ENCODE measurements around the gene SLC30A7. TPM values are rescaled to one million over a fixed set of nuclear protein-coding genes. Genes with fewer than 3 reads are reported as not detected.
"Not testable (repeated sequence)": the region's sequence is repeated elsewhere in the genome, so short reads cannot be mapped to it uniquely, and the experiment has no call there.

The SLC30A7 gene
- total RNA-seq, 2 donors from 2014 or later = 26.8 to 54.7 TPM

DNA sequence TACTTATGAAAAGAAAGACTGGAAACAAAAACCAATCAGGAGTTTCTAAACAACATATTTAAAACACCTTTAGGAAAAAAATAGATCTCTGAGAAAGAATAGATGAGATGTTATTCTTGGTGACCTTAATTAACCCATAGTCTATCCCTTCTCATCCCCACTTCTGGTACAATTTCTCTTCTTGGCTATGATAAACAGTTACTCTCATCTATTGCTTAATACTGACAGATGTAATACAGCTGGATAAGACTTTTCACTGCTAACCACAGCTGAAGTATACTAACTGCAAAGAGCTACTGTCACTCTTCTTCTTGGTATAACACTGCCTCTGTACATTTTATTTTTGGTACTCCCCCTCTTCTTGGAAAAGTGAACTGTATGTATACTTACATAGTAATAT, 16.5 kb upstream of the SLC30A7 start:
- H3K36me3 ChIP-seq = no peaks in the 10 kb centered on the region
- H3K9me3 ChIP-seq = no peaks in the 10 kb centered on the region
- ATAC-seq (ENCODE audit: insufficient number of reproducible peaks, low FRiP score, low read depth) (no peak), DNase-seq (ENCODE audit: low spot score) (no peak)
- H3K4me3 ChIP-seq = no peak overlapping the region
- TF ChIP-seq, protein P1, sequence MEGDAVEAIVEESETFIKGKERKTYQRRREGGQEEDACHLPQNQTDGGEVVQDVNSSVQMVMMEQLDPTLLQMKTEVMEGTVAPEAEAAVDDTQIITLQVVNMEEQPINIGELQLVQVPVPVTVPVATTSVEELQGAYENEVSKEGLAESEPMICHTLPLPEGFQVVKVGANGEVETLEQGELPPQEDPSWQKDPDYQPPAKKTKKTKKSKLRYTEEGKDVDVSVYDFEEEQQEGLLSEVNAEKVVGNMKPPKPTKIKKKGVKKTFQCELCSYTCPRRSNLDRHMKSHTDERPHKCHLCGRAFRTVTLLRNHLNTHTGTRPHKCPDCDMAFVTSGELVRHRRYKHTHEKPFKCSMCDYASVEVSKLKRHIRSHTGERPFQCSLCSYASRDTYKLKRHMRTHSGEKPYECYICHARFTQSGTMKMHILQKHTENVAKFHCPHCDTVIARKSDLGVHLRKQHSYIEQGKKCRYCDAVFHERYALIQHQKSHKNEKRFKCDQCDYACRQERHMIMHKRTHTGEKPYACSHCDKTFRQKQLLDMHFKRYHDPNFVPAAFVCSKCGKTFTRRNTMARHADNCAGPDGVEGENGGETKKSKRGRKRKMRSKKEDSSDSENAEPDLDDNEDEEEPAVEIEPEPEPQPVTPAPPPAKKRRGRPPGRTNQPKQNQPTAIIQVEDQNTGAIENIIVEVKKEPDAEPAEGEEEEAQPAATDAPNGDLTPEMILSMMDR (IDR thresholded peaks at IDR 0.05) = no peak
- no peak overlapping the region for H3K27ac ChIP-seq
- no peaks in the 10 kb centered on the region for H3K4me1 ChIP-seq (ENCODE audit: control insufficient read depth in 1 of 2, low read depth in 2 of 2)
- no peaks in the 10 kb centered on the region for H3K27me3 ChIP-seq (replicated peaks; ENCODE audit: insufficient read depth)

DNA sequence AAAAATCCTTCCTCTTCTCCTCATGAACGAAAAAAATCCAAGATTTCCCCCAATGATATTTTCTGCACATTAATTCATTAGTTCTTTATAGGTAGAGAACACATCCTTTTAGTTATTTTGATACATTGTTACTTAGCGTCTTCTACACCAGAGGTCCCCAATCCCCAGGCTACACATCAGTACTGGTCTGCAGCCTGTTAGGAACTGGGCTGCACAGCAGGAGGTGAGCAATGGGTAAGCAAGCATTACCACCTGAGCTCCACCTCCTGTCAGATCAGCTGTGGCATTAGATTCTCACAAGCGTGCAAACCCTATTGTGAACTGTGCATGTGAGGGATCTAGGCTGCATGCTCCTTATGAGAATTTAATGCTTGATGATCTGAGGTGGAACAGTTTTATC, 14.2 kb upstream of the SLC30A7 start:
- Histone ChIP-seq H3K27ac (no peak overlapping the region), H3K27me3 (replicated peaks; ENCODE audit: insufficient read depth) (no peaks in the 10 kb centered on the region), H3K9me3 (no peaks in the 10 kb centered on the region), H3K4me3 (no peak overlapping the region), H3K36me3 (no peaks in the 10 kb centered on the region), H3K4me1 (ENCODE audit: control insufficient read depth in 1 of 2, low read depth in 2 of 2) (no peaks in the 10 kb centered on the region)
- no peak for DNase-seq (ENCODE audit: low spot score)
- ATAC-seq (ENCODE audit: insufficient number of reproducible peaks, low FRiP score, low read depth) = no peak
- TF ChIP-seq, protein P1 (IDR thresholded peaks at IDR 0.05) = no peak

DNA sequence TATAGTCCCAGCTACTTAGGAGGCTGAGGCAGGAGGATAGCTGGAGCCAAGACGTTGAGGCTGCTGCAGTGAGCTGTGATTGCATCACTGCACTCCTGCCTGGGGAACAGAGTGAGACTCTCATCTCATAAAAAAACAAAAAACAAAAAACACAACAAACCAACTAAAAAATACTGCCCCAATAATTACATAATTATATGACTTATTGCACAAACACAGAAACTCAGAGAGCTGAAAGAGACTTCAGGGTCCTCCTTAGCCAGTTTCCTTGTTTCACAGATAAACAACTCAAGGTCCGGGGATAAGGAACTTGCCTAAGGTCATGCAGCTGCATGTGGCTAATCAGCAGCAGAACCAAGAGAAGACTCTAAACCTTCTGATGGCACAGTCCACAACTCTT, 13.2 kb upstream of the SLC30A7 start:
- H3K4me1 ChIP-seq (ENCODE audit: control insufficient read depth in 1 of 2, low read depth in 2 of 2) = no peaks in the 10 kb centered on the region
- H3K27ac ChIP-seq = no peak overlapping the region
- H3K27me3 ChIP-seq (replicated peaks; ENCODE audit: insufficient read depth) = no peaks in the 10 kb centered on the region
- no peak overlapping the region for H3K4me3 ChIP-seq
- TF ChIP-seq, protein P1 (IDR thresholded peaks at IDR 0.05) = no peak
- H3K9me3 ChIP-seq = no peaks in the 10 kb centered on the region
- DNase-seq (ENCODE audit: low spot score) = no peak
- H3K36me3 ChIP-seq = no peaks in the 10 kb centered on the region
- ATAC-seq (ENCODE audit: insufficient number of reproducible peaks, low FRiP score, low read depth) = no peak

DNA sequence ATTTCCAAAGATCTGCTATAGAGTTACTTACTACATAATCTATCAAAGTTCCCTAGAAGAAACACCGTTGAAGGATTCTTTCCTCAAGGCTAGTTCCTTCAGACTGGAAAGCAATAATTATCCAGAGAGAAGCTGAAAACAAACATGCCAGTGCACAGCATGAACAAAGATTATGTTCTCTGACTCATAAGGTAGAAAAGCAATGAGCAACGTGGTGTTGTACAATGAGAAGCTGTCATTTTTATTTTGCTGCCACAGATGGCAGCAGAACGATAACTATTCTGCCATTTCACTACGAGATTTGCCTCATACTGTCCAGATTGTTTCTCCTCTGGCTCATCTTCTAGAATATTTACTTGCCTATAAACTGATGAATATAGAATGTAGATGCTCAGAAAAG, 11.9 kb upstream of the SLC30A7 start:
- Histone ChIP-seq H3K27ac (no peak overlapping the region), H3K36me3 (no peaks in the 10 kb centered on the region), H3K27me3 (replicated peaks; ENCODE audit: insufficient read depth) (no peaks in the 10 kb centered on the region), H3K4me1 (ENCODE audit: control insufficient read depth in 1 of 2, low read depth in 2 of 2) (no peaks in the 10 kb centered on the region), H3K4me3 (no peak overlapping the region), H3K9me3 (no peaks in the 10 kb centered on the region)
- no peak for DNase-seq (ENCODE audit: low spot score)
- ATAC-seq (ENCODE audit: insufficient number of reproducible peaks, low FRiP score, low read depth) = no peak
- TF ChIP-seq, protein P1 (IDR thresholded peaks at IDR 0.05) = no peak

DNA sequence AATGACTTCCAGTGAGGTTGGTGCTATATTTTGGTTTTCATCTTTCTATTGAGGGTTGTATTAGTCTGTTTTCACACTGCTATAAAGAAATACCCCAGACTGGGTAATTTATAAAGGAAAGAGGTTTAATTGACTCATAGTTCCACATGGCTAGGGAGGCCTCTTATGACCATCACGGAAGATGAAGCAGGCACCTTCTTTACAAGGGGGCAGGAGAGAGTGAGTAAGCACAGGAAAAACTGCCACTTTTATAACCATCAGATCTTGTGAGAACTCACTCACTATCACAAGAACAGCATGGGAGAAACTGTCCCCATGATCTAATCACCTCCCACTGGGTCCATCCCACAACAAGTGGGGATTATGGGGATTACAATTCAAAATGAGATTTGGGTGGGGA, 6.9 kb upstream of the SLC30A7 start:
- H3K27me3 ChIP-seq (replicated peaks; ENCODE audit: insufficient read depth); H3K36me3 ChIP-seq; H3K9me3 ChIP-seq; H3K4me3 ChIP-seq; H3K27ac ChIP-seq; ATAC-seq (ENCODE audit: insufficient number of reproducible peaks, low FRiP score, low read depth); DNase-seq (ENCODE audit: low spot score); H3K4me1 ChIP-seq (ENCODE audit: control insufficient read depth in 1 of 2, low read depth in 2 of 2): not testable (repeated sequence)

DNA sequence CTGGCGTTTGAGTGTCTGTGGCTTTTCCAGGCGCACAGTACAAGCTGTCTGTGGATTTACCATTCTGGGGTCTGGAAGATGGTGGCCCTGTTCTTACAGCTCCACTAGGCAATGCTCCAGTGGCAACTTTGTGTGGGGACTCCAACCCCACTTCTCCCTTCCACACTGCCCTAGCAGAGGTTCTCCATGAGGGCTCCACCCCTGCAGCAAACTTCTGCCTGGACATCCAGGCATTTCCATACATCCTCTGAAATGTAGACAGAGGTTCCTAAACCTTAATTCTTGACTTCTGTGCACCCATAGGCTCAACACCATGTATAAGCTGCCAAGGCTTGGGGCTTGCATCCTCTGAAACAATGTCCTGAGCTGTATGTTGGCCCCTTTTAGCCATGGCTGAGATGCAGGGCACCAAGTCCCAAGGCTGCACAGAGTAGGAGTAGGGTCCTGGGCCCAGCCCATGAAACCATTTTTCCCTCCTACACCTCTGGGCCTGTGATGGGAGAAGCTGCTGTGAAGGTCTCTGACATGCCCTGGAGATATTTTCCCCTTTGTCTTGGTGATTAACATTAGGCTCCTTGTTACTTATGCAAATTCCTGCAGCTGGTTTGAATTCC, 5.9 kb upstream of the SLC30A7 start:
- not testable (repeated sequence) for H3K4me3 ChIP-seq; H3K27ac ChIP-seq; H3K27me3 ChIP-seq (replicated peaks; ENCODE audit: insufficient read depth); DNase-seq (ENCODE audit: low spot score); ATAC-seq (ENCODE audit: insufficient number of reproducible peaks, low FRiP score, low read depth); H3K36me3 ChIP-seq; H3K9me3 ChIP-seq
- H3K4me1 ChIP-seq (ENCODE audit: control insufficient read depth in 1 of 2, low read depth in 2 of 2) = peaks cover 9 to 12% of the 10 kb centered on the region in 2 donors

Measured in thoracic aorta (tissue), 2 donors.